NCI-H2227 treated with DMSO at 0.1 percent for 48 hours (cell line): ENCODE data around the gene CALU.
A peak's percentile ranks its signal among the peaks of the same experiment; 100 is the strongest.

ENCODE experiments used
- DNase-seq: peaks from one replicate; lab custom pipeline; 2025; lab: John Stamatoyannopoulos, UW

CALU gene

GRCh38 chr7:128788446-128789412, 49.6 kb downstream of the CALU start:
- no peak for DNase-seq

DNA sequence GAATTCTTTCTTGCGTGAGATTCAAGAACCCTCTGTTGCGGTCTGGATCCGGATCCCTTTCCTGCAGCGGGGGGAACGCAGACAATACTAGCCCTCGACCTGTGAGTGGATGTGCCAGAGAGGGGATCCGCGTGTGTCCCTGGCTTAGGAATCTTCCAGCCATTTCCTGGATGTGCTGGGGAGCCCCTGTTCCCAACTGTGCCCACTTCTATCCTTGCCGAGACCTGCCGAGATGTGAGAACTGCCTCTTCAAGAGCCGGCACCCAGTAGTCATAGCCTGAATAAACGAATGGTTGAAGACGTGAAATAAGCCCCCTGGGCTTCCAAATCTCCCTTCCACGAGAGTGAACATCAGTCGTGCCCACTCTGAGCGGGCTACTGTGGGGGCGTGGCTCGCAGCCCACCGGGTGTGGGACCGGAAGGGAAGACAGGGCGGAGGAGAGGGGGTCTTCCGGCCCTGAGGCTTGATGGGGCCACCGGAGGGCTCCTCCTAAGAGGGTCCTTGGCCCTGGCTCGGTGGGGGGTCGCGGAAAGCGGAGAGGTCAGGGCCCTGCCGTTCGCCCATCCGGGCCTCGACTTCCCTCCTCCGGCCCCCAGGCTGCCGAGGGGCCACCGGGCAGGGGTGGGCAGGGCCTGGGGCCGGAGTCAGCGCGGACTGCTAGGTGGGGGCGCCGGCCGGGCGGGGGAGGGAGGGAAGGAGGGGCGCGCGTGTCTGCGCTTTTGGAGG, 51.3 kb downstream of the CALU start:
- no peak for DNase-seq

- DNase-seq: peak; percentile 21
Measured at GRCh38 chr7:128791121-128791971, 52.2 kb downstream of the CALU start, which contains the start of gene CCDC136. Gene CCDC136, plus strand, starts transcription at chr7:128791968. Its CDS starts 444 bp downstream, at chr7:128792412.

DNA sequence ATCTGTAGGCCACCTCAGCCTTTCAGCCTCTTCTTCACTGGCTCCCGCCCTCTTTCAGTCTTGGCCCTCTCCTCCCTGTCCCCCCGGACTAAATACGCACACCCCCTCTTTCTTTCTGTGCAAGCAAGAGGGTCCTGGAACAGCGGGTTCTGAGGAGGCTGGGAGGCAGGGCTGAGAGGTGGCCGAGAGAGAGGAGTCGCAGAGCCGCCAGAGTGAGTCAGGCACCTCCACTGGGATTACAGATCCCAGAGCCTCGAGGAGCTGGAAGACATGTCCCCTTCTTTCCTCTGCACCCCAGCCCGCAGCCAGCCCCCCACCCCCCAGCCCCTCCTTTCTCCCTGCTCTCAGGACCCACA, 52.8 kb downstream of the CALU start:
- DNase-seq: no peak

GRCh38 chr7:128792471-128793180, 53.5 kb downstream of the CALU start:
- DNase-seq: no peak

- no peak for DNase-seq
Measured at GRCh38 chr7:128793181-128793547, 54.0 kb downstream of the CALU start.

DNA sequence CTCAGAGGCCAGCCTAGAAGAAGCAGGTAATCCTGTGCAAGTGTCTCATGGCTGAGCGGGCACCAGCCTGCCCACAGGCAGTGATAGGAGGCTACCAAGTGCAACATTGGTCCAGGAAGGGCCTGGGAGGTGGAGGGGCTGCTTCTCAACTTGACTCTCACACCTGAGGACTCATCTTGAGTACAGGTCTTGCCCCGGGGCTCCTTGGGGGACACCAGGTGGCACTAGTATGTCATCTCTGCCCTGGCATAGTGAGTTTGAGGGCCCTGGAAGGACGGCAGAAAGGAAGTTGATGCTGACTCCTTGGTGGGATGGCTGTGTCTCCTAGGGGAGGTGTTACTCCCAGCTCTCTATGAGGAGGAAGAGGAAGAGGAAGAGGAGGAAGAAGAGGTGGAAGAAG, 54.9 kb downstream of the CALU start:
- DNase-seq: no peak

DNA sequence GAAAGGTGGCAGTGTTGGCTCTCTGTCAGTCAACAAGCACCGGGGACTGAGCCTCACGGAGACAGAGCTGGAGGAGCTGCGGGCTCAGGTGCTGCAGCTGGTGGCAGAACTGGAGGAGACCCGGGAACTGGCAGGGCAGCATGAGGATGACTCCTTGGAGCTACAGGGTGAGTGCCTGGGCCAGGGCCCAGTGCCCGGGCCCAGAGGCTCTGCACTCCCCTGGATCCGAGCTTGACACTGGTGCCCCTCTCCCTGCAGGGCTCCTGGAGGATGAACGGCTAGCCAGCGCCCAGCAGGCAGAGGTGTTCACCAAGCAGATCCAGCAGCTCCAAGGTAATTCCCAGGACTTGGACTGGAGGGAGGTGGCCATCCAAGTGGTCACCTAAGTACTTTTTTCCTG, 55.3 kb downstream of the CALU start:
- DNase-seq: no peak

GRCh38 chr7:128795129-128795528, 56.0 kb downstream of the CALU start:
- DNase-seq: no peak

GRCh38 chr7:128796327-128796726, 57.2 kb downstream of the CALU start:
- no peak for DNase-seq

DNA sequence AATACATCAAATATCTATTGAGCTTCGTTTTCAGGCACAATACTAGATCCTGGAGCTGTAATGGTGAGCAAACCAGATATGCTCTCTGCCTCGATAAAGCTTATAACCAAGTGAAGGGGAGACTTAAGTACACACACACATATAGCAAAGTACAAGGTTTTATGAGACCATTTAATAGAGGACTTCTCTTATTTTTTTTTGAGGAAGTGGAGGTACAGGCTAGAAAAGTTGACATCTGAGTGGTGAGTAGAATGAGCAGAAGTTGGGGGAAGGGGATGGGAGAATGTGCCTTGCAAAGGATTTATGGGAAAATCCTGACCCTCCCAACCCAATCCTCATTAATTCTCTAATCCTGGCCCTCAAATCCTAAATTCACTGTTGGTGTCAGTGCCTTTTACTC, 60.3 kb downstream of the CALU start:
- DNase-seq: no peak

GRCh38 chr7:128800567-128800966, 61.4 kb downstream of the CALU start:
- DNase-seq: no peak

DNA sequence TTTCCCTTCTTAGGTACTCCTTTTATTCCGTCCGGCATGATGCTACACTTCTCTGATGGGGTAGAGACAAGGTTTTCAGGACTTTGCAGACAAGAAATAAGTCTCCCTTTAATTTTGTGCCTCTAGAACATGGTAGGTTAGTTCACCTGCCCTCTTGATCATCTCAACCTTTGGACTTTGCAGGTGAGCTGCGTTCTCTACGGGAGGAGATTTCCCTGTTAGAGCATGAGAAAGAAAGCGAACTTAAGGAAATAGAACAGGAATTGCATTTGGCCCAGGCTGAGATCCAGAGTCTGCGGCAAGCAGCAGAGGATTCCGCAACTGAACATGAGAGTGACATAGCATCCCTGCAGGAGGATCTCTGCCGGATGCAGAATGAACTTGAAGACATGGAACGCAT, 61.8 kb downstream of the CALU start:
- no peak for DNase-seq

DNA sequence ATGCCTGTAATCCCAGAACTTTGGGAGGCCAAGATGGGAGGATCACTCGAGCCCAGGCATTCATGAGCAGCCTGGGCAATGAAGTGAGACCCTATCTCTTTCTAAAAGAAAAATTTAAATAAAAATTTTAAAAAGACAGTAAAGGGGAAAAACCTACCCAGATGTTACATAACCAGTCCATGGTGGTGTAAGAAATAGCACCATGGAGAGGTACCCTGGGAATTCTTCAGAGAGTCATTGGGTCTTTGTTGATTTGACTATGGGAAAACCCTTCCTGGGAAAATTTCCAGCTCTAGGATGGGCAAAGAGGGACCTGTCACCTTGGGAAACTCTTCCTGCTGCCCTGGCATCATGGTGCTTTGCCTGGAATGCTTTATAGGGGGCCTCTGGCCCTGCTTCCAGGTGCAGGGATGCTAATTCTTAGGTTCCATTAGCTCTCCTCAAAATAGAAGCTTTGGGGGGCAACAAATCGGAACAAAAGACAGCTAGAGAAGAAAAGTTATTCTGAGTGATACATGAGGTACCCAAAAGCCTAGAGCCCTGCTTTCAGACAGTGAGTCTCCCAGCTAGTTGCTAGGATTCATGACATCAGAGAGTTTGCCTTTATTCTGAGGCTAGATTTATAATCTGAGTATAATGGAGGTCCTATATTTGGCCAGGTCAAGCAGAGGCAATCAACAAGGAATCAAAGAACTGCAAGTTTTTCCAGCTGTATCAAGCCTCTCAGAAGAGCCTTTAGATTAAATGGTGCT, 62.7 kb downstream of the CALU start:
- DNase-seq: no peak

DNA sequence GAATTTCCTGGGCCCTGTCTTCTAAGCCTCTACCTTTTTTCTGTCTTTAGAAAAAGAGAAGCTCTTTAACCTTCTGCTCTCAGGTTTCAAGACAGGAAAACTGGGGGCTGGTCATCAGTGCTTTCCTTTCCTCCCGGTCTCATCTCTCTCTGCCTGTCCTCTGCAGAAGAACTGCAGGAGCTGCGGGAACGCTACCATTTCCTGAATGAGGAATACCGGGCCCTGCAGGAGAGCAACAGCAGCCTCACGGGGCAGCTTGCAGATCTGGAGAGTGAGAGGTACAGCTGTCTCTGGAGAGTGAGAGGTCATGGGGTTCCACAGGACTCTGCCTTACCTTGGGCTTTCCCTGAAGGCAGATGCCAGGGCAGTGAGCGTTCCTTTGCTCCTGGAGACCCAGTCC, 65.3 kb downstream of the CALU start:
- DNase-seq: no peak

GRCh38 chr7:128805225-128805624, 66.1 kb downstream of the CALU start:
- no peak for DNase-seq

DNA sequence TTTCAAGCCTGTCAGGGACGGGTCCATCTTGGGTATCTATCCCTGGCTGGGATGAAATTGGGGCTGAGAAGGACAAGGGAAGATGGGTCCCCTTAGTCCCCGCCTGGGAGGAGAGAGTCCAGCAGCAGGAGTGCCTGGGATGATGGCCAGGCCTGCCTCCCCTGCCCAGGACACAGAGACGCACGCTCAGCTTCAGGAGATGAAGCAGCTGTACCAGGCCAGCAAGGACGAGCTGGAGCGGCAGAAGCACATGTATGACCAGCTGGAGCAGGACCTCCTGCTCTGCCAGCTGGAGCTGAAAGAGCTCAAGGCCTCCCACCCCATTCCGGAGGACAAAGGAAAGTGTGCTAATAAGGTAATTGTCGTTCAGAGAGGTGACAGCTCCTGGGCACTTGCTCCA, 68.0 kb downstream of the CALU start:
- no peak for DNase-seq

DNA sequence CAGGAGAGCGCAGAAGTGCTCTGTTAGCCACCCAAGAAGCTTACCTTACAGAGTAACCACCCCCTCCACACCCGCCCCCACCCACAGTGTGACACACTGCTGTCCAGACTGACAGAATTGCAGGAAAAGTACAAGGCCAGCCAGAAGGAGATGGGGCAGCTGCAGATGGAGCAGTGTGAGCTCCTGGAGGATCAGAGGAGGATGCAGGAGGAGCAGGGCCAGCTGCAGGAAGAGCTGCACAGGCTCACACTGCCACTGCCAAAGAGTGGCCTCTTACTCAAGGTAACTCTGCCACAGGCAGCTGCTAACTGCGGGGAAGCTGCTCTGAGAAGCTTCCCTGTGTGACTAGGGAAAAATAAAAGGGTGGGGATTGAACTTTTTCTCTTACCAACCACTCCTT, 70.2 kb downstream of the CALU start:
- no peak for DNase-seq

DNA sequence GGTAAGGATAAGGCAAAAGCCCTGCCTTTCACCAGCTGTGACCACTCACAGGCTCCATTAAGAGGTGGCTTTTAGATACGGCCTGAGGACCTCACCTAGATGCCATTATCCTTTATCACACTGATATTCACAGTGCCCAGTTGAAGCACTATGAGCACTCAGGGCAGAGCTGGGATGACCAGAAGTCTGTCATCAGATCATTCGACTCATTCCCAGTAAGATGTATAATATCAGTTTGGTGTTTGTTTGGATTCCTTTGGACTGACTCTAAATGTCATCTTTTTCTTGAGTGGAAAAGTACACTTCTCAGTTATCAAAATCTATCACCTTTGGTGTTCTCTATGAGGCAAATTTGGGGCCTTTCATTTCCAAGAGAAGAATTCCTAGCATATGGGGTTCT, 71.3 kb downstream of the CALU start:
- DNase-seq: no peak

DNA sequence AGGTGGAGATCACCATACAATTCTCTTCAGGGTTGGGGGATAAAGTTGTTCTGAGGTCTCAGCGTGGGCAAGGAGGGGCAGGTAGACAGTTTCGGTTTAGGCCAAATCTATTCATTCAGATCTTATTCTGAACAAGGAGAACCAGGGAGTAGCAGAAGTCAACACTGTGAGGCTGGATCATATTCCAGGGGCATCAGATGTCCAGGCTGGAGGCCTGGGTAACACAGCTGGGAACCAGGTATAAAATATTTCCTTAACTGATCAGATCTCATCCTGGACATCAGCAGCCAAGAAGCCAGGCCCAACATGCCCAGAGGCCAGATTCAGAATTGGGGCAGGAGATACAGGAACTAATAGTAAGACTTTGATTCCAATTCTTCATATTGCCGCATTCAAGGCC, 71.8 kb downstream of the CALU start:
- no peak for DNase-seq
